HG03558 (cell line): ENCODE data around the gene ADCY2.

ENCODE experiments used
- ATAC-seq: cut with Tn5 transposase; IDR thresholded peaks from one replicate; pipeline ENCODE4 v1.9.1; 2021; ENCODE audit warnings: moderate number of reproducible peaks; ENCODE audit not compliant: unreplicated experiment; ENCODE audit errors: extremely low read depth

Gene ADCY2

GRCh38 chr5:7576023-7576715 lies 180.2 kb downstream of the ADCY2 start:
- no peak for ATAC-seq

GRCh38 chr5:7577381-7577780 lies 181.4 kb downstream of the ADCY2 start:
- no peak for ATAC-seq

GRCh38 chr5:7578071-7578470 lies 182.1 kb downstream of the ADCY2 start:
- no peak for ATAC-seq

- no peak for ATAC-seq
These were observed 188.8 kb downstream of the ADCY2 start for GRCh38 chr5:7584749-7585148.

GRCh38 chr5:7585807-7586206 lies 189.9 kb downstream of the ADCY2 start:
- ATAC-seq, result no peak

GRCh38 chr5:7586480-7586879 lies 190.5 kb downstream of the ADCY2 start:
- no peak for ATAC-seq

GRCh38 chr5:7589800-7590199 lies 193.9 kb downstream of the ADCY2 start:
- no peak for ATAC-seq

GRCh38 chr5:7592910-7593309 lies 197.0 kb downstream of the ADCY2 start:
- ATAC-seq, result no peak

- no peak for ATAC-seq
These were observed 201.2 kb downstream of the ADCY2 start for GRCh38 chr5:7597059-7597642.

- ATAC-seq, result no peak
These were observed 211.0 kb downstream of the ADCY2 start for GRCh38 chr5:7606840-7607465.

GRCh38 chr5:7608772-7609171 lies 212.8 kb downstream of the ADCY2 start:
- ATAC-seq, result no peak

GRCh38 chr5:7609726-7610125 lies 213.8 kb downstream of the ADCY2 start:
- ATAC-seq, result no peak

- no peak for ATAC-seq
These were observed 214.7 kb downstream of the ADCY2 start for GRCh38 chr5:7610531-7611177.

- ATAC-seq, result no peak
These were observed 215.6 kb downstream of the ADCY2 start for GRCh38 chr5:7611518-7611917.

GRCh38 chr5:7615566-7616061 lies 219.7 kb downstream of the ADCY2 start:
- no peak for ATAC-seq

GRCh38 chr5:7616897-7617296 lies 221.0 kb downstream of the ADCY2 start:
- no peak for ATAC-seq

- ATAC-seq, result no peak
These were observed 226.6 kb downstream of the ADCY2 start for GRCh38 chr5:7622498-7622897.

- no peak for ATAC-seq
These were observed 229.8 kb downstream of the ADCY2 start for GRCh38 chr5:7625740-7626139.

- no peak for ATAC-seq
These were observed 232.3 kb downstream of the ADCY2 start for GRCh38 chr5:7628248-7628647.

GRCh38 chr5:7628820-7629219 lies 232.9 kb downstream of the ADCY2 start:
- no peak for ATAC-seq

GRCh38 chr5:7629561-7629960 lies 233.6 kb downstream of the ADCY2 start:
- no peak for ATAC-seq
